SK-N-SH (cell line): ENCODE results near the gene NR1I2.

ENCODE experiments used
- EP300 ChIP-seq, 2 experiments: IDR thresholded peaks; 2 replicates each; pipeline versions ENCODE4 v1.4.0 to v1.6.1; 2012; ENCODE audit warnings: borderline replicate concordance in 1 of 2, low read depth in 1 of 2, low read length in 1 of 2
- EZH2phosphoT487 ChIP-seq: fragments of 200-600 bp; sonication (generic); IDR thresholded peaks from 2 replicates; pipeline ENCODE4 v1.6.1; 2017; ENCODE audit warnings: low read depth, mixed run types, mild to moderate bottlenecking, antibody characterized with exemption, moderate library complexity, borderline replicate concordance
- FOXM1 ChIP-seq: IDR thresholded peaks from 2 replicates; pipeline ENCODE4 v1.4.0; 2012; ENCODE audit warnings: low read depth, mild to moderate bottlenecking
- GABPA ChIP-seq: IDR thresholded peaks from 2 replicates; pipeline ENCODE4 v1.4.0; 2012; ENCODE audit warnings: low read depth, mild to moderate bottlenecking
- NFIC ChIP-seq: IDR thresholded peaks from 2 replicates; pipeline ENCODE4 v1.4.0; 2012; ENCODE audit warnings: borderline replicate concordance
- PBX3 ChIP-seq: IDR thresholded peaks from 2 replicates; pipeline ENCODE4; 2012
- POLR2AphosphoS5 ChIP-seq: IDR thresholded peaks from 2 replicates; pipeline ENCODE4 v1.6.1; 2012; ENCODE audit warnings: low read depth, low read length
- RAD21 ChIP-seq: IDR thresholded peaks from 2 replicates; pipeline ENCODE4 v1.6.1; 2012; ENCODE audit warnings: mild to moderate bottlenecking, low read length
- REST ChIP-seq: IDR thresholded peaks from 2 replicates; pipeline ENCODE4 v1.6.1; 2012; ENCODE audit warnings: mild to moderate bottlenecking, low read depth, low read length, moderate library complexity
- SIN3A ChIP-seq: IDR thresholded peaks from 2 replicates; pipeline ENCODE4 v1.6.1; 2012; ENCODE audit warnings: low read depth, mild to moderate bottlenecking, low read length, moderate library complexity, borderline replicate concordance
- ZBTB33 ChIP-seq: IDR thresholded peaks from 2 replicates; pipeline ENCODE4 v1.4.0; 2012; ENCODE audit warnings: low read depth, borderline replicate concordance
- TF ChIP-seq, protein P1 (sequence below): fragments of 200-600 bp; sonication (generic); IDR thresholded peaks from 2 replicates; pipeline ENCODE4 v1.6.1; 2017; ENCODE audit warnings: antibody characterized with exemption, mild to moderate bottlenecking, moderate library complexity

DNA sequence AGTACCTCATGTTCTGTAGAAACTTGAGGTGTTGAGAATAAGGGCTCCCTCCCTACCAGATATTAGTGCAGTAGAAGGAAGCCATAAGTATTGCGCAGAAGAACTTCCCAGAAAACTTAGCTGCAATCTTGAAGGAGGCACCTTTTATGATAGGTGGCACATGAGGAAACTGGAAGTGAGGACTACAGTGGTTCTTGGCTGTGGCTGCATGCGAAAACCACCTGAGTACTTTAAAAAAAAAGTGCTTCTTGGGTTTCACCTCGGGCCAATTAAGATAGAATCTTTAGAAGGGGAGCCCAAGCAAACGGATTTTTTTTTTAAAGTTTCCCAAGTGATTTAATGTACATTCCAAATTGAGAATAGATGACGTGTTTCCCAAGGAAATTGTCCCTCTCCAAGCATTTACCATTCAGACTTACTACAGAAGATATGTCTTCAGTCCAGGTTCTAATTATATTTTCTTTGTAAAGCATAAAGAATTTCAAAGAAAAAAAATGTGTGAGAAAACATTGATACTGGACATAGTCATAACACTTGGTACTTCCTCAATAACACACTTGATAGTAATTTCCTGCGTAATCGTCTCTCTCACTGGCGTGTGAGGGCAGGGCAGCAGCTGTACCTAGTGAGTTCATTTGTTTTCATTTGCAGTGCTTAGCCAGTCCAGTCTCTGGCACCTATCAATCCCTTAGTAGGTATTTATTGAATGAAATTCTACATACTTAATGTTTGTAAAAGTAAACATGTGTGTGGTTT, 12.3 kb upstream of the NR1I2 start:
- TF ChIP-seq FOXM1 (no peak), SIN3A (no peak), EP300 (IDR thresholded peaks at IDR 0.05; ENCODE audit: borderline replicate concordance in 1 of 2, low read depth in 1 of 2, low read length in 1 of 2) (no peak), NFIC (no peak), EZH2phosphoT487 (no peak), PBX3 (no peak), RAD21 (no peak), POLR2AphosphoS5 (no peak), GABPA (no peak), REST (no peak), ZBTB33 (no peak)
- TF ChIP-seq, protein P1, sequence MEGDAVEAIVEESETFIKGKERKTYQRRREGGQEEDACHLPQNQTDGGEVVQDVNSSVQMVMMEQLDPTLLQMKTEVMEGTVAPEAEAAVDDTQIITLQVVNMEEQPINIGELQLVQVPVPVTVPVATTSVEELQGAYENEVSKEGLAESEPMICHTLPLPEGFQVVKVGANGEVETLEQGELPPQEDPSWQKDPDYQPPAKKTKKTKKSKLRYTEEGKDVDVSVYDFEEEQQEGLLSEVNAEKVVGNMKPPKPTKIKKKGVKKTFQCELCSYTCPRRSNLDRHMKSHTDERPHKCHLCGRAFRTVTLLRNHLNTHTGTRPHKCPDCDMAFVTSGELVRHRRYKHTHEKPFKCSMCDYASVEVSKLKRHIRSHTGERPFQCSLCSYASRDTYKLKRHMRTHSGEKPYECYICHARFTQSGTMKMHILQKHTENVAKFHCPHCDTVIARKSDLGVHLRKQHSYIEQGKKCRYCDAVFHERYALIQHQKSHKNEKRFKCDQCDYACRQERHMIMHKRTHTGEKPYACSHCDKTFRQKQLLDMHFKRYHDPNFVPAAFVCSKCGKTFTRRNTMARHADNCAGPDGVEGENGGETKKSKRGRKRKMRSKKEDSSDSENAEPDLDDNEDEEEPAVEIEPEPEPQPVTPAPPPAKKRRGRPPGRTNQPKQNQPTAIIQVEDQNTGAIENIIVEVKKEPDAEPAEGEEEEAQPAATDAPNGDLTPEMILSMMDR: no peak
